Measurements from ENCODE around the gene GCDH. TPM values are rescaled to one million over a fixed set of nuclear protein-coding genes. Genes with fewer than 3 reads are reported as not detected.
A peak's percentile ranks its signal among the peaks of the same experiment; 100 is the strongest.
"Not testable (repeated sequence)": the region's sequence is repeated elsewhere in the genome, so short reads cannot be mapped to it uniquely, and the experiment has no call there.

The GCDH gene
- total RNA-seq, 1 donor from 2014 or later = 39.5 TPM

- no peak overlapping the region for H3K4me3 ChIP-seq
- peak overlapping the region; percentile 60 for H3K27ac ChIP-seq
- Mint-ChIP-seq H3K9me3 (no peaks in the 10 kb centered on the region), H3K27me3 (ENCODE audit: insufficient read depth, low read depth) (peaks cover 13% of the 10 kb centered on the region), H3K27ac (peak overlapping the region; percentile 96), H3K4me1 (peaks cover 34% of the 10 kb centered on the region), H3K36me3 (no peaks in the 10 kb centered on the region), H3K4me3 (peak overlapping the region; percentile 72)
- H3K9ac ChIP-seq = no peak overlapping the region
- H3K9me3 ChIP-seq (ENCODE audit: low read depth) = no peaks in the 10 kb centered on the region
- peak overlapping the region; percentile 14 for H2AFZ ChIP-seq (replicated peaks)
- no peaks in the 10 kb centered on the region for H3K79me2 ChIP-seq (ENCODE audit: low read depth)
- H4K20me1 ChIP-seq (ENCODE audit: low read depth) = no peaks in the 10 kb centered on the region
- no peaks in the 10 kb centered on the region for H3K36me3 ChIP-seq
- peaks cover 26% of the 10 kb centered on the region for H3K4me1 ChIP-seq
- TF ChIP-seq EZH2 (IDR thresholded peaks at IDR 0.05) = no peak
- TF ChIP-seq EZH2phosphoT487 (IDR thresholded peaks at IDR 0.05) = no peak
- TF ChIP-seq CTCF (IDR thresholded peaks at IDR 0.05) = no peak
- peak; percentile 84 for DNase-seq (ENCODE audit: low spot score)
- H3F3A ChIP-seq (ENCODE audit: low read depth) = peaks cover 32% of the 10 kb centered on the region
- peaks cover 4% of the 10 kb centered on the region for H3K27me3 ChIP-seq
- H3K4me2 ChIP-seq = peak overlapping the region; percentile 57
Measured at GRCh38 chr19:12913011-12913561, 22.1 kb downstream of the GCDH start.

- Histone ChIP-seq H3K4me3 (no peak overlapping the region), H3K9me3 (ENCODE audit: low read depth) (no peaks in the 10 kb centered on the region), H3K27ac (peak overlapping the region; percentile 60), H3K4me2 (peak overlapping the region; percentile 57), H3K4me1 (peaks cover 26% of the 10 kb centered on the region), H4K20me1 (ENCODE audit: low read depth) (no peaks in the 10 kb centered on the region), H3F3A (ENCODE audit: low read depth) (peaks cover 32% of the 10 kb centered on the region), H3K27me3 (peaks cover 11% of the 10 kb centered on the region), H3K9ac (no peak overlapping the region), H2AFZ (replicated peaks) (no peak overlapping the region), H3K36me3 (no peaks in the 10 kb centered on the region), H3K79me2 (ENCODE audit: low read depth) (no peaks in the 10 kb centered on the region)
- H3K27me3 Mint-ChIP-seq (ENCODE audit: insufficient read depth, low read depth) = peaks cover 7% of the 10 kb centered on the region
- peak; percentile 23 for DNase-seq (ENCODE audit: low spot score)
- H3K4me1 Mint-ChIP-seq = peaks cover 31% of the 10 kb centered on the region
- H3K4me3 Mint-ChIP-seq = peak overlapping the region; percentile 72
- TF ChIP-seq EZH2 (IDR thresholded peaks at IDR 0.05) = no peak
- no peak for TF ChIP-seq CTCF (IDR thresholded peaks at IDR 0.05)
- no peak for TF ChIP-seq EZH2phosphoT487 (IDR thresholded peaks at IDR 0.05)
- H3K27ac Mint-ChIP-seq = peak overlapping the region; percentile 96
- H3K9me3 Mint-ChIP-seq = no peaks in the 10 kb centered on the region
- no peaks in the 10 kb centered on the region for H3K36me3 Mint-ChIP-seq
Measured at GRCh38 chr19:12913851-12914690, 23.1 kb downstream of the GCDH start.

- DNase-seq (ENCODE audit: low spot score); H3K4me2 ChIP-seq; H4K20me1 ChIP-seq (ENCODE audit: low read depth); H3K27ac ChIP-seq; H3K79me2 ChIP-seq (ENCODE audit: low read depth); H3K9ac ChIP-seq; H3K4me3 ChIP-seq; H3K27ac Mint-ChIP-seq; H2AFZ ChIP-seq (replicated peaks); H3K4me3 Mint-ChIP-seq; H3K27me3 Mint-ChIP-seq (ENCODE audit: insufficient read depth, low read depth); H3K9me3 ChIP-seq (ENCODE audit: low read depth); H3K9me3 Mint-ChIP-seq; H3K36me3 Mint-ChIP-seq; H3K36me3 ChIP-seq: not testable (repeated sequence)
- peaks cover 11% of the 10 kb centered on the region for H3K27me3 ChIP-seq
- peaks cover 47% of the 10 kb centered on the region for H3F3A ChIP-seq (ENCODE audit: low read depth)
- peaks cover 26% of the 10 kb centered on the region for H3K4me1 ChIP-seq
- H3K4me1 Mint-ChIP-seq = peaks cover 32% of the 10 kb centered on the region
Measured at GRCh38 chr19:12915860-12916259, 24.9 kb downstream of the GCDH start.

GRCh38 chr19:12918253-12918652 is 27.3 kb downstream of the GCDH start:
- H3K4me3 Mint-ChIP-seq = peak overlapping the region; percentile 37

More at GRCh38 chr19:12918253-12918652, 27.3 kb downstream of the GCDH start:
- no peaks in the 10 kb centered on the region for H3K79me2 ChIP-seq (ENCODE audit: low read depth)
- H3K9me3 ChIP-seq (ENCODE audit: low read depth) = no peaks in the 10 kb centered on the region
- H3K4me3 ChIP-seq = no peak overlapping the region
- H3K4me2 ChIP-seq = no peak overlapping the region
- H3K36me3 ChIP-seq = no peaks in the 10 kb centered on the region
- H3K4me1 Mint-ChIP-seq = peaks cover 18% of the 10 kb centered on the region
- H3K27me3 ChIP-seq = peaks cover 11% of the 10 kb centered on the region
- H2AFZ ChIP-seq (replicated peaks) = no peak overlapping the region
- no peaks in the 10 kb centered on the region for H3K9me3 Mint-ChIP-seq
- peaks cover 6% of the 10 kb centered on the region for H3K36me3 Mint-ChIP-seq
- peaks cover 5% of the 10 kb centered on the region for H3K27me3 Mint-ChIP-seq (ENCODE audit: insufficient read depth, low read depth)
- peaks cover 35% of the 10 kb centered on the region for H3F3A ChIP-seq (ENCODE audit: low read depth)
- H3K27ac Mint-ChIP-seq = no peak overlapping the region
- no peaks in the 10 kb centered on the region for H4K20me1 ChIP-seq (ENCODE audit: low read depth)
- no peak for DNase-seq (ENCODE audit: low spot score)
- no peak overlapping the region for H3K27ac ChIP-seq
- H3K4me1 ChIP-seq = peaks cover 9% of the 10 kb centered on the region
- no peak overlapping the region for H3K9ac ChIP-seq
- TF ChIP-seq EZH2 (IDR thresholded peaks at IDR 0.05) (no peak), CTCF (IDR thresholded peaks at IDR 0.05) (no peak), EZH2phosphoT487 (IDR thresholded peaks at IDR 0.05) (no peak)
